Fibroblast of gingiva (primary cell): ENCODE results near the gene IFNB1.

Source experiments
- DNase-seq: peaks from one replicate; pipeline ENCODE4 v3.0.0-alpha.2; 2011; ENCODE audit warnings: low read depth

The IFNB1 gene

GRCh38 chr9:21070171-21070571 lies 7.6 kb downstream of the IFNB1 start:
- DNase-seq: peak; percentile 90

- DNase-seq: peak; percentile 80
These were observed 16.7 kb downstream of the IFNB1 start for GRCh38 chr9:21060919-21061561.

- DNase-seq: no peak
These were observed 20.8 kb downstream of the IFNB1 start for GRCh38 chr9:21056931-21057330.

GRCh38 chr9:21053851-21054250 lies 23.9 kb downstream of the IFNB1 start:
- no peak for DNase-seq

GRCh38 chr9:21047281-21047691 lies 30.5 kb downstream of the IFNB1 start:
- no peak for DNase-seq

- no peak for DNase-seq
These were observed 33.9 kb downstream of the IFNB1 start for GRCh38 chr9:21043841-21044240.

GRCh38 chr9:21042466-21042865 lies 35.3 kb downstream of the IFNB1 start:
- no peak for DNase-seq

GRCh38 chr9:21039302-21039701 lies 38.4 kb downstream of the IFNB1 start:
- no peak for DNase-seq

- no peak for DNase-seq
These were observed 40.5 kb downstream of the IFNB1 start for GRCh38 chr9:21037278-21037677.

GRCh38 chr9:21031808-21032183 lies 45.9 kb downstream of the IFNB1 start:
- no peak for DNase-seq

GRCh38 chr9:21031091-21031807 lies 46.5 kb downstream of the IFNB1 start, which contains the start of gene HACD4:
HACD4 (minus strand) TSS chr9:21031640; CDS start chr9:21031590, 50 bp downstream.
- DNase-seq: peak; percentile 58

- peak; percentile 71 for DNase-seq
These were observed 47.2 kb downstream of the IFNB1 start for GRCh38 chr9:21030389-21031035.

GRCh38 chr9:21029661-21030060 lies 48.1 kb downstream of the IFNB1 start:
- DNase-seq: no peak

- DNase-seq: no peak
These were observed 49.3 kb downstream of the IFNB1 start for GRCh38 chr9:21028466-21028865.

- peak; percentile 6 for DNase-seq
These were observed 50.4 kb downstream of the IFNB1 start for GRCh38 chr9:21027295-21027694.
